HUES48 (cell line): ENCODE data around the gene ZRANB3.

Experiments
- H3K27ac ChIP-seq: one replicate; pipeline ENCODE4 v1.7.0; 2013; ENCODE audit warnings: low read depth, low read length, inconsistent platforms
- H3K27me3 ChIP-seq: 2 replicates; pipeline ENCODE4 v1.6.1; 2013; ENCODE audit warnings: mild to moderate bottlenecking, low read length; ENCODE audit not compliant: control insufficient read depth, insufficient read depth
- H3K36me3 ChIP-seq: 2 replicates; pipeline ENCODE4 v1.6.1; 2013; ENCODE audit warnings: low read length; ENCODE audit not compliant: control insufficient read depth, insufficient read depth
- H3K4me1 ChIP-seq: 2 replicates; pipeline ENCODE4 v1.6.1; 2013; ENCODE audit warnings: mild to moderate bottlenecking, low read length; ENCODE audit not compliant: control insufficient read depth, insufficient read depth
- H3K4me3 ChIP-seq: 2 replicates; pipeline ENCODE4 v1.5.1; 2013; ENCODE audit warnings: mild to moderate bottlenecking, low read depth, low read length
- H3K9ac ChIP-seq: 2 replicates; pipeline ENCODE4 v1.6.1; 2013; ENCODE audit warnings: mild to moderate bottlenecking, low read depth, low read length, moderate library complexity
- H3K9me3 ChIP-seq: 2 replicates; pipeline ENCODE4 v1.6.1; 2013; ENCODE audit warnings: low read length; ENCODE audit not compliant: control insufficient read depth, insufficient read depth

ZRANB3 gene

DNA sequence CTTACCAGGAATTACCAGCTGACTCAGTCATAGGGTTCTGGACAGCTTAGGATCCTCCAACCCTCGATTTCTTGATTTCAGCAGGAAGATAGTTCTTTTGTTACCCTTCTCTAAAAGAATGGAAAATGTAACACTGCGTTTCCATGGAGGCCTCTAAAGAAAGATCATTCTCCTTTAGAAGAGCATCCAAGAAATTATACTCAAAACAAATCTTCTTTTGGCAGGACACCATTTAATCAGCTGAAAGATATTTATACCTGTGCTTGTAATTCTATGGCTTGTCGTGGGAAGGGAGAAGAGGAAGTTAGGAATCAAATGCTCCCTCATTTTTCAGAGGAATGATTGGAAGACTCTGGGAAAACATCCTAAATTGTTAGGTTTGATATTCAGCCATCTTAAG, 348.4 kb downstream of the ZRANB3 start:
- Histone ChIP-seq H3K9me3 (no peaks in the 10 kb centered on the region), H3K9ac (no peak overlapping the region), H3K4me3 (no peak overlapping the region), H3K27ac (no peak overlapping the region), H3K4me1 (no peaks in the 10 kb centered on the region; the same call in 1 of the 2 replicates), H3K27me3 (no peaks in the 10 kb centered on the region), H3K36me3 (no peaks in the 10 kb centered on the region)

DNA sequence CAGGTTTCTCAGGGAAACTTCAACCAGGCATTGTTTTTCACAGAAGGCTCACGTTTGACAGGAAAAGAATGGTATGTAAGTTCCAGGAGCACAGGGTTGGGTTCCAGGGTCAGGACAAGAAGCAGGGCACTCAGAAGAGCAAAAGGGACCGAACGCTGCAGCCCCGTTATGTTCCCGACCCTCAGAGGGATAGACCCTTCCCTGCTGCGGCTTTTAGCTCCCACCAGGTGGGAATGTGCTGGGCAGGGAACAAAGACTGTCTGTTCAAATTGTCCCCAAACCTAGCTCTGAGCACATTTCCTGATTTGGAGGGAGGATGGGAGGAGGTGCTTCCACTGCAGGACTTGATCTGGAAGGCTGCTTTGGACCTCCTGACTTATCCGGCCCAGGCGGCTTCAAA, 348.8 kb downstream of the ZRANB3 start:
- H3K27ac ChIP-seq = no peak overlapping the region
- H3K9ac ChIP-seq = no peak overlapping the region
- no peaks in the 10 kb centered on the region for H3K9me3 ChIP-seq
- no peaks in the 10 kb centered on the region; the same call in 1 of the 2 replicates for H3K4me1 ChIP-seq
- H3K27me3 ChIP-seq = no peaks in the 10 kb centered on the region
- no peak overlapping the region for H3K4me3 ChIP-seq
- H3K36me3 ChIP-seq = no peaks in the 10 kb centered on the region

DNA sequence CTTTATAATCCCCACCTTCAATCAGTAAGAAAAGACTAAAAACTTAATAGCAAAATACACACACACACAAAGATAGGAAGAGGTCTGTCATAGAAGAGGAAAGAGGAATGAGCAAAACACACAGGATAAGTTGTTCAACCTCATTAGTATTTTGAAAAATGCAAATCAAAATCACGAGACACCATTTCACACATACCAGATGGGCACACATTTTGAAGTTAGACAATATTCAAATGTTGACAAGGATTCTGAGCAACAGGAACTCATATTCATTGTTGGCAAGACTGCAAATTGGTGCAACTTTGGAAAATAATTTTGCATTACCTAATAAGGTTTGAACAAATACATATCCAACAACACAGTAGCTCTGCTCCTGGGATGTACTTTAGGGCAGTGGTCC, 351.3 kb downstream of the ZRANB3 start:
- Histone ChIP-seq H3K4me1 (no peaks in the 10 kb centered on the region; the same call in 1 of the 2 replicates), H3K9me3 (no peaks in the 10 kb centered on the region), H3K36me3 (peaks cover 4% of the 10 kb centered on the region; the same call in 1 of the 2 replicates), H3K27me3 (no peaks in the 10 kb centered on the region), H3K9ac (no peak overlapping the region), H3K4me3 (no peak overlapping the region), H3K27ac (no peak overlapping the region)

DNA sequence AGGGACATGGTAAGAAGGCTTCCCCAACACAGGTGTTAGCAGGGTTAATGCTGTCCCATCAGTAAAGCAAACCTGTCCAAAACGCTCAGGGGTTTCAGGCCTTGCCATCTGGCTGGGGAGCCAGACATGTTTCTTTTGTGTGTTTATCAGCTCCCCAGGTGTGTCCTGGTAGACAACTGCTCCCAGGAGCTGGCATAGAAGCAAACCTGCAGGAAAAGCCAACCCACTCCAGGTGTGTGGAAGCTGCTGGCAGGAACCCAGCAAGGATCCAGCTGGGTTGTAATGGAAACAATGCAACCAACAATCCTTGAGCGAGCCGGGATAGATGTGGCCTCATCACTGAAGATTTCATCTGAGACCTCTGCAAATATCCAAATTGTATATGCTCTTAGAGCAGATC, 355.8 kb downstream of the ZRANB3 start:
- Histone ChIP-seq H3K27me3 (no peaks in the 10 kb centered on the region), H3K9me3 (no peaks in the 10 kb centered on the region), H3K4me1 (no peaks in the 10 kb centered on the region), H3K4me3 (no peak overlapping the region), H3K27ac (no peak overlapping the region), H3K9ac (no peak overlapping the region), H3K36me3 (peaks cover 13% of the 10 kb centered on the region)

DNA sequence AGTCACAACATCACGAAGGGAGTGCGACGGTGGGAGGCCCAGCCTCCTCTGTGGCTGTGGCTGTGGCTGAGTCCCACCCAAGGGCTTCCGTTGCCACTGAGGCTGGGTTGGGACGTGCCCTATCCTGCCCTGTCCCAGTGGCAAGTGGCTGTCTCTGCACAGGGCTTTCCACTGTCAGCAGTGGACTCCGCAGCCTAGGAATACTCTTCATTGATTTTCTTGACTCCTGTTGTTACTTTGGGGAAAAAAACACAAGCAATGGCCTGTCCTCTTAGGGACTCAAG, 356.3 kb downstream of the ZRANB3 start:
- peaks cover 16% of the 10 kb centered on the region for H3K36me3 ChIP-seq
- no peak overlapping the region for H3K27ac ChIP-seq
- no peak overlapping the region for H3K9ac ChIP-seq
- no peak overlapping the region for H3K4me3 ChIP-seq
- H3K9me3 ChIP-seq = no peaks in the 10 kb centered on the region
- no peaks in the 10 kb centered on the region for H3K4me1 ChIP-seq
- no peaks in the 10 kb centered on the region for H3K27me3 ChIP-seq

DNA sequence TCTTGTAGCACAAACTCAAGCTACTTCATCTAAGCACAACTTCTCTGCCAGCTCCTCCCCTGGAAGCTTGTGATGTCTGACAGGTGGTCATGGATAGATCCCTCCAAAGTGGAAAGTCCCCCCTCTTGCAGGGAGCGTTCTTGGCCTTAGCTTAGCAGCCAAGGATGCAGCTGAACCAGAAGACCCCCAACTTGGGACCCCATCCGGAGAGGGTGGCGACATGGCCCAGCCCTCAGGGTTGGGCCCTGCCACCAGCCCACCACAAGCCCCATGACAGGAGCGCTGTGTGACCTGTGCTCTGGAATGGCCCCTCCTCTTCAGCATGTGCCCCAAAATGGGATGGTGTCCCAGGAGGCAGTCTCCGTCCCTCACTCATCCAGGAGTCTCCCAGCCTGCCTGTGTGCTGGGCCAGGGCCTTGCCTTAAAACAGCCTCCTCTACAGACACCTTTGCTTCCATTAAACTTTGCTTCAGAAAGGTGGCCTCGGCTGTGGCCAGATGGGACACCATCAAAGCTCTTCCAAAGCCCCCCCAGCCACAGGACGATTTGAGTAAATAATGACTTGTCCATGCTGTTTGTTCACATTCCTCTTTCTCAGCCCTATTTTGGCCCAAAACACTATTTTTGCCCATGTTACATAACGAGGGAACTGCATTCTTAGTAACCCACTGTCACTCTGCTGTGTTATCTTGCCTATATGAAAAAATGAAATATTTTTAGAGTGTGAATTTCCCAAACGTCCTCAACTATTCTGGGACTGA, 356.8 kb downstream of the ZRANB3 start:
- Histone ChIP-seq H3K9me3 (no peaks in the 10 kb centered on the region), H3K4me1 (no peaks in the 10 kb centered on the region), H3K27me3 (no peaks in the 10 kb centered on the region), H3K4me3 (no peak overlapping the region), H3K36me3 (peaks cover 21% of the 10 kb centered on the region), H3K9ac (no peak overlapping the region), H3K27ac (no peak overlapping the region)

DNA sequence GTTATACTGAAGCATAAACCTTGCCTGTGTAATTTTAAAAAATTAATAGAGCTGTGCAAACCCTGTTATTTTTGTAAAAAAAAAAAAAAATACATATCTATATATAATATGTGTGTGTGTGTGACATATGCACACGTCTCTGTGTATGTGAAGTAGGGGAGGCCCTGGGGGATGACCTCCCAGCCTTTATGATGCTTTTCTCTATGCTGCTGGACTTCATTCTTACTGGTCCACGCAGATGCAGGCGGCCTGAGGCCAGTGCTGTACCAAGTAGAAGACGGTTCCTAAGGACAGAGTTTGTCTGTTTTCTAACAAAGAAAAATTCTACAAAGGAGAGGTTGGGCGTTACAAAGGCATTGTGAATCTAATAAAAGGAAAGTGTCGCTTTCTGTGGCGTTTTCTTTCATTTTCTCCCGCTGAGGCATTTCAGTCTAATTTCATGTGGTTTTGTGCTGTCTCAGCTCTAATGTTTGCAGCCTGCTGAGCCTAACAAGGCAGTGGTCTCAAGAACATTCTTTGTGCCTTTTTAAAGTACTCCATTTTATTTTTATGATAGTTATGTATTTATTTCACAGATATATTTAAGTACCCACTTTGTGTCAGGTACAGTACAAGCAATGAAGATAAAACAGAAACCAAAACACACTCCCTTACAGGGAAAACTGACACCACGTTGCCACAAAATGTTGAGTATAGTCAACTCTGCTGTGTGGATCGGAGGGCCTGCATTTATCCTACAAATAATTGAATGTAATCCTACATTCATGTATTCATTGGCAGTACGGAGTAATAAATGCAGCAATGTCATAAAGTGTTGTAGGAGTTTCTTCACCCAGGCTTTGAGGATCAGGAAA, 360.9 kb downstream of the ZRANB3 start:
- no peak overlapping the region for H3K9ac ChIP-seq
- H3K27ac ChIP-seq = no peak overlapping the region
- H3K4me1 ChIP-seq = 0 out of 2 replicates have a peak, but pooled peaks cover 5% of the 10 kb centered on the region
- no peaks in the 10 kb centered on the region for H3K27me3 ChIP-seq
- H3K36me3 ChIP-seq = peaks cover 51% of the 10 kb centered on the region
- no peaks in the 10 kb centered on the region for H3K9me3 ChIP-seq
- H3K4me3 ChIP-seq = no peak overlapping the region

DNA sequence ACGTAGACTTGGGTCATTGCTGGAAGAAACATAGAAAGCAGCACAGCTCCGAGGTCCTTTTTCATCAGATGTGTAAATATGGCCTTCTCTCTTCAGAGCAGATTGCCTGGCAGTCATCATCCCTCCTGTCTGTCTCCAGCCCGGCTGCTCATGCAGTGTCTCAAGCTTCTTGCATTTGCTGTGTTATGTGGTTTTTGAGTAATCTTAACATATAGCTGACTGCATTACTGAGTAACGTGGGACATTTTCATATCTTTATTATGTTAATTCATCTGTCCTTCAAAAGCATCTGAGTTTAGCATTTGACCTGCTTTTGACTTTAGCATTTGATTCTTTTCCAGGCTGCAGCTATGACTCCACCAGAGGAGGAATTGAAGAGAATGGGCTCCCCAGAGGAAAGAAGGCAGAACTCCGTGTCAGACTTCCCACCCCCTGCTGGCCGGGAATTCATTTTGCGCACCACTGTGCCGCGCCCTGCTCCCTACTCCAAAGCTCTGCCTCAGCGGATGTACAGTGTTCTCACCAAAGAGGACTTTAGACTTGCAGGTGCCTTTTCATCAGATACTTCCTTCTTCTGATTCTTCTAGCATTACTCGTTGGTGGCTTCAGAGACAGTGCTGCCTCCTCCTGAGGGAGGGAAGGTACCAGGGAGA, 362.7 kb downstream of the ZRANB3 start:
- Histone ChIP-seq H3K27me3 (no peaks in the 10 kb centered on the region), H3K9me3 (no peaks in the 10 kb centered on the region), H3K27ac (no peak overlapping the region), H3K4me1 (0 out of 2 replicates have a peak, but pooled peaks cover 5% of the 10 kb centered on the region), H3K9ac (no peak overlapping the region), H3K36me3 (peaks cover 68% of the 10 kb centered on the region), H3K4me3 (no peak overlapping the region)

DNA sequence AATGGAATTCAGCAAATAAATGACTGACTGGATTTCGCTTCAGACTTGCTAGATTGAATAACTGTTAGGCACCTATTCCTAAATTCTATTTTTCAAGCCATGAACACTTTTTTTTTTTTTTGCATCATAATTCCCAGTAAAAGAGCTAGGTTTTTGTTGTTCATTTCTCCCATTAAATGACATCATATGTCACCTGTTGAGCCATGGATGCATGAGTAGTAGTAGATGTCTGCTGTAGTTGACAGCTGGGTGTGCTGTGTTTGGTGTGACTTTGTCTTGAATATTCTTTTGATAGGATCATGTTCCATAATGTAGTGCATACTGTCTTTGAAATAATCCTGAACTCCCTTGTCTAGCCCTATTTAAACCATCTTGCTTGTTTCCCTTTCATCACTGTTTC, 363.7 kb downstream of the ZRANB3 start:
- Histone ChIP-seq H3K4me3 (no peak overlapping the region), H3K9me3 (no peaks in the 10 kb centered on the region), H3K36me3 (peaks cover 78% of the 10 kb centered on the region), H3K9ac (no peak overlapping the region), H3K4me1 (0 out of 2 replicates have a peak, but pooled peaks cover 5% of the 10 kb centered on the region), H3K27ac (no peak overlapping the region), H3K27me3 (no peaks in the 10 kb centered on the region)

DNA sequence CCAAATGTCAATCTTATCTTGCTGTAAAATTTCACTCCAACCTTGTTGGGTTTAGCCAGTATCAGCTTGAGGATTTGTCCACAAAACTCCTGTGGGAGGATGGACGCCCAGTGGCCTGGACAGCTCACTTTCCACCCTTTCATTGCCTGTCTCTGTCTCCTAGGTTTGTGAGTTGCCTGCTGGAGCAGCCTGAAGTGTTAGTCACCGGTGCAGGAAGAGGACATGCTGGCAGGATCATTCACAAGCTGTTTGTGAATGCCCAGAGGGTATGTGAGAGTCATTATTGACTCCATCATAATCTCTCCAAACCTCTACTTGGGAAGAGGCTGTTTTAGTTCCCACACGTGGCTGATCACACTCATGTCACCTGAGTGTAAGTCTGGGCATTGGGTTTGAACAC, 366.6 kb downstream of the ZRANB3 start:
- H3K27ac ChIP-seq = no peak overlapping the region
- no peak overlapping the region for H3K4me3 ChIP-seq
- no peaks in the 10 kb centered on the region for H3K27me3 ChIP-seq
- peaks cover 67% of the 10 kb centered on the region for H3K36me3 ChIP-seq
- H3K9ac ChIP-seq = no peak overlapping the region
- H3K4me1 ChIP-seq = 0 out of 2 replicates have a peak, but pooled peaks cover 5% of the 10 kb centered on the region
- no peaks in the 10 kb centered on the region for H3K9me3 ChIP-seq

DNA sequence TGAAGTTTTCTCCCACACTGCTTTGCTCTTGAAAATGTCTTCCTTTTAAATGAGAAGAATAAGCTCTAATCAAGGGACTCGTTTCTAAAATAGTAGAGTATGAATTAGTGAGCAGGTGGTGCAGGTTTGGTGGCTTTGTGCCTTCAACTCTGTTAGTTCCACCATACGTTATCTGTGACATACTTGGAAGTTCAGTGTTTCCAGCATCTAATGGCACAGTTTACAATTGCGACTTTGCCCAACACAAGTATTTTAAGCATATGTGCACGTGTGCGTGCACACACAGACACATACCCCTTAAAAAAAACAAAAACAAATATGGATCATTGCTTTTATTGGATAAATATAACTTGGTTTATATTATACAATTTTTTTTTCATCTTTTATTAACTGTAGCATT, 367.1 kb downstream of the ZRANB3 start:
- H3K36me3 ChIP-seq = peaks cover 67% of the 10 kb centered on the region
- no peak overlapping the region for H3K27ac ChIP-seq

More for the DNA sequence above, 367.1 kb downstream of the ZRANB3 start:
- no peaks in the 10 kb centered on the region for H3K9me3 ChIP-seq
- H3K4me3 ChIP-seq = no peak overlapping the region
- H3K27me3 ChIP-seq = no peaks in the 10 kb centered on the region
- 0 out of 2 replicates have a peak, but pooled peaks cover 5% of the 10 kb centered on the region for H3K4me1 ChIP-seq
- H3K9ac ChIP-seq = no peak overlapping the region
